Lower leg skin (tissue), 4 donors: ENCODE results near the gene MAST3. TPM values are rescaled to one million over a fixed set of nuclear protein-coding genes. Genes with fewer than 3 reads are reported as not detected.

Experiments used
- DNase-seq, 2 donors: peaks; one replicate each; pipeline ENCODE4 v3.0.0-alpha.2; 2019; ENCODE audit warnings: low spot score in 2 of 2
- H3K4me3 ChIP-seq: fragments of 200-600 bp; sonication (generic); 2 replicates; pipeline ENCODE4 v1.5.1; 2017; ENCODE audit warnings: mild to moderate bottlenecking, low read depth; ENCODE audit not compliant: poor library complexity, severe bottlenecking
- CTCF ChIP-seq, 3 donors: fragments of 450-650 bp; IDR thresholded peaks; one replicate each; pipeline ENCODE4 v1.5.1; 2016; ENCODE audit warnings: antibody characterized with exemption in 3 of 3, mild to moderate bottlenecking in 3 of 3, moderate library complexity in 2 of 3
- POLR2A ChIP-seq, 2 donors: fragments of 450-650 bp; IDR thresholded peaks; one replicate each; pipeline ENCODE4 v1.6.1; 2016 to 2017; ENCODE audit warnings: antibody characterized with exemption in 2 of 2, mild to moderate bottlenecking in 1 of 2, moderate library complexity in 1 of 2
- WGBS, 2 donors: methylation state at CpG; one replicate each; pipeline ENCODE4 v1.1.5; 2018; 5-methylcytosine and 5-hydroxymethylcytosine counted together
- intact Hi-C: fragments of 100-400 bp; cut with DNase I; formaldehyde crosslinking; loops from one replicate; pipeline ENCODE4 v1.15.0; 2023; ENCODE audit warnings: low total_unique reads
- total RNA-seq, 4 donors: library from RNA; depleted of rRNA; stranded (reverse); fragments of >200 nt; gene quantifications; one replicate each; pipeline ENCODE4 v1.1.0, GENCODE V29; 2016

The MAST3 gene
- total RNA-seq, 4 donors from 2014 or later = 12.9 to 19.8 (median 17.0) TPM

- intact Hi-C loops = loop anchor here (10.0 kb wide), 1 partner anchor 55 kb away; no protein-coding TSS in a partner anchor
- DNase-seq = no peak
- H3K4me3 ChIP-seq = peak overlapping the region; percentile 35
- no peak for TF ChIP-seq CTCF (IDR thresholded peaks at IDR 0.05)
- no peak for TF ChIP-seq POLR2A (IDR thresholded peaks at IDR 0.05)
- WGBS, 2 donors = 5 to 8% methylated on average over 26 to 45 of the region's 92 CpGs
These were observed 12.4 kb downstream of the MAST3 start for GRCh38 chr19:18109733-18110608.

GRCh38 chr19:18110609-18111232 lies 13.1 kb downstream of the MAST3 start:
- peak overlapping the region; percentile 35 for H3K4me3 ChIP-seq
- 38 to 42% methylated on average over 18 to 22 of the region's 22 CpGs for WGBS, 2 donors
- no peak for DNase-seq
- no peak for TF ChIP-seq POLR2A (IDR thresholded peaks at IDR 0.05)
- TF ChIP-seq CTCF (IDR thresholded peaks at IDR 0.05) = no peak
- intact Hi-C loops = loop anchor here (10.0 kb wide), 1 partner anchor 54 kb away; no protein-coding TSS in a partner anchor

- peak; percentile 78 to 96 for DNase-seq
- intact Hi-C loops = loop anchor here (10.0 kb wide), 1 partner anchor 52 kb away; no protein-coding TSS in a partner anchor
- 34% methylated on average over 9 of the region's 9 CpGs for WGBS, 2 donors
- H3K4me3 ChIP-seq = no peak overlapping the region
- TF ChIP-seq CTCF (IDR thresholded peaks at IDR 0.05) (peak in 1 of 3 donors; percentile 78), POLR2A (IDR thresholded peaks at IDR 0.05) (no peak)
These were observed 15.5 kb downstream of the MAST3 start for GRCh38 chr19:18112989-18113478.

GRCh38 chr19:18113827-18114226 lies 16.2 kb downstream of the MAST3 start:
- DNase-seq = no peak
- TF ChIP-seq CTCF (IDR thresholded peaks at IDR 0.05) (no peak), POLR2A (IDR thresholded peaks at IDR 0.05) (no peak)
- 90 to 92% methylated on average over 5 of the region's 5 CpGs for WGBS, 2 donors
- no peak overlapping the region for H3K4me3 ChIP-seq
- intact Hi-C loops = loop anchor here (10.0 kb wide), 1 partner anchor 51 kb away; no protein-coding TSS in a partner anchor

GRCh38 chr19:18114483-18114882 lies 16.9 kb downstream of the MAST3 start:
- H3K4me3 ChIP-seq = no peak overlapping the region
- DNase-seq = no peak
- TF ChIP-seq POLR2A (IDR thresholded peaks at IDR 0.05) (no peak), CTCF (IDR thresholded peaks at IDR 0.05) (no peak)
- intact Hi-C loops = loop anchor here (10.0 kb wide), 1 partner anchor 50 kb away; no protein-coding TSS in a partner anchor
- 91 to 92% methylated on average over 4 of the region's 4 CpGs for WGBS, 2 donors
